ENCODE measurements around the gene MANEA.

The MANEA gene

GRCh38 chr6:95629551-95629950 is 52.2 kb downstream of the MANEA start:
- no peak overlapping the region for H3K4me3 Mint-ChIP-seq

GRCh38 chr6:95636552-95637431 is 59.5 kb downstream of the MANEA start:
- no peaks in the 10 kb centered on the region for H3K4me1 Mint-ChIP-seq
- H3K27ac Mint-ChIP-seq, result no peak overlapping the region
- no peaks in the 10 kb centered on the region for H3K36me3 Mint-ChIP-seq
- DNase-seq, result no peak
- CTCF ChIA-PET, result no interaction called here
- H3K9me3 Mint-ChIP-seq, result no peaks in the 10 kb centered on the region
- H3K4me3 Mint-ChIP-seq, result no peak overlapping the region
- H3K27me3 Mint-ChIP-seq, result no peaks in the 10 kb centered on the region

More at GRCh38 chr6:95629551-95629950, 52.2 kb downstream of the MANEA start:
- no peaks in the 10 kb centered on the region for H3K4me1 Mint-ChIP-seq
- no peaks in the 10 kb centered on the region for H3K9me3 Mint-ChIP-seq
- no peaks in the 10 kb centered on the region for H3K36me3 Mint-ChIP-seq
- CTCF ChIA-PET, result no interaction called here
- H3K27ac Mint-ChIP-seq, result no peak overlapping the region
- no peaks in the 10 kb centered on the region for H3K27me3 Mint-ChIP-seq
- DNase-seq, result no peak

GRCh38 chr6:95648636-95649035 is 71.3 kb downstream of the MANEA start:
- no peaks in the 10 kb centered on the region for H3K27me3 Mint-ChIP-seq

GRCh38 chr6:95649451-95649850 is 72.1 kb downstream of the MANEA start:
- no peaks in the 10 kb centered on the region for H3K4me1 Mint-ChIP-seq
- H3K27ac Mint-ChIP-seq, result no peak overlapping the region
- no peaks in the 10 kb centered on the region for H3K36me3 Mint-ChIP-seq
- no peaks in the 10 kb centered on the region for H3K27me3 Mint-ChIP-seq
- no peak for DNase-seq
- peaks cover 4% of the 10 kb centered on the region for H3K9me3 Mint-ChIP-seq
- H3K4me3 Mint-ChIP-seq, result no peak overlapping the region
- CTCF ChIA-PET, result no interaction called here

More at GRCh38 chr6:95648636-95649035, 71.3 kb downstream of the MANEA start:
- Mint-ChIP-seq H3K9me3 (peaks cover 4% of the 10 kb centered on the region), H3K36me3 (no peaks in the 10 kb centered on the region), H3K4me1 (no peaks in the 10 kb centered on the region), H3K4me3 (no peak overlapping the region), H3K27ac (no peak overlapping the region)
- CTCF ChIA-PET, result no interaction called here
- DNase-seq, result no peak

- H3K27ac Mint-ChIP-seq, result no peak overlapping the region
- H3K27me3 Mint-ChIP-seq, result no peaks in the 10 kb centered on the region
- H3K9me3 Mint-ChIP-seq, result peaks cover 4% of the 10 kb centered on the region
- CTCF ChIA-PET, result no interaction called here
- DNase-seq, result no peak
- H3K4me3 Mint-ChIP-seq, result no peak overlapping the region
- H3K4me1 Mint-ChIP-seq, result no peaks in the 10 kb centered on the region
- no peaks in the 10 kb centered on the region for H3K36me3 Mint-ChIP-seq
These were observed 76.8 kb downstream of the MANEA start for GRCh38 chr6:95654176-95654575.

GRCh38 chr6:95658886-95659285 is 81.6 kb downstream of the MANEA start:
- no peaks in the 10 kb centered on the region for H3K36me3 Mint-ChIP-seq
- DNase-seq, result no peak
- no peaks in the 10 kb centered on the region for H3K27me3 Mint-ChIP-seq
- no peak overlapping the region for H3K27ac Mint-ChIP-seq
- no peak overlapping the region for H3K4me3 Mint-ChIP-seq
- no peaks in the 10 kb centered on the region for H3K4me1 Mint-ChIP-seq
- CTCF ChIA-PET, result no interaction called here
- no peaks in the 10 kb centered on the region for H3K9me3 Mint-ChIP-seq

Measured in activated naive CD4-positive, alpha-beta T cell treated with anti-CD3 and anti-CD28 coated beads, Interleukin-2, amount 10 ng/mL, durations not matched to agents 7 days and 5 days (primary cell).